AG04450 (cell line): Measurements from ENCODE around the gene CLDN17. TPM values are rescaled to one million over a fixed set of nuclear protein-coding genes. Genes with fewer than 3 reads are reported as not detected.

ENCODE experiments used
- CTCF ChIA-PET: fragments of 300-600, 350-600 bp; formaldehyde crosslinking; extraction: SDS; loops from one replicate; lab custom pipeline; 2022; ENCODE audit warnings: antibody characterized with exemption, inconsistent platforms; lab: Charles Lee
- POLR2A ChIA-PET: fragments of 350-600 bp; formaldehyde crosslinking; extraction: SDS; loops from one replicate; lab custom pipeline; 2021; ENCODE audit warnings: antibody characterized with exemption, inconsistent platforms; lab: Yijun Ruan, JAX
- DNase-seq: peaks from one replicate; pipeline ENCODE4 v3.0.0-alpha.2; 2011; ENCODE audit warnings: low read depth, low spot score
- H3K27ac ChIP-seq: one replicate; pipeline ENCODE4 v1.5.1; 2012; ENCODE audit warnings: low read depth, low read length, control low read depth
- H3K27me3 ChIP-seq: one replicate; pipeline ENCODE4 v1.6.0; 2012; ENCODE audit warnings: low read length; ENCODE audit not compliant: control insufficient read depth, insufficient read depth
- H3K4me3 ChIP-seq: 2 replicates; pipeline ENCODE4 v1.5.1; 2011; ENCODE audit warnings: mild to moderate bottlenecking, low read depth, low read length, control low read depth
- H3K9me3 ChIP-seq: 2 replicates; pipeline ENCODE4 v1.5.1; 2012; ENCODE audit warnings: low read length; ENCODE audit not compliant: control insufficient read depth, insufficient read depth
- polyA plus RNA-seq: library from polyadenylated mRNA; depleted of rRNA; stranded (reverse); fragments of >200 nt; gene quantifications from 2 replicates; pipeline ENCODE4 v1.2.3, GENCODE V29; 2011; rRNA removed
- TF ChIP-seq, protein P1 (sequence below): IDR thresholded peaks from 2 replicates; pipeline ENCODE4 v1.5.1; 2011; ENCODE audit warnings: low read depth, low read length, control low read depth, inconsistent platforms

CLDN17 gene
- polyA plus RNA-seq, 1 experiment: not detected

DNA sequence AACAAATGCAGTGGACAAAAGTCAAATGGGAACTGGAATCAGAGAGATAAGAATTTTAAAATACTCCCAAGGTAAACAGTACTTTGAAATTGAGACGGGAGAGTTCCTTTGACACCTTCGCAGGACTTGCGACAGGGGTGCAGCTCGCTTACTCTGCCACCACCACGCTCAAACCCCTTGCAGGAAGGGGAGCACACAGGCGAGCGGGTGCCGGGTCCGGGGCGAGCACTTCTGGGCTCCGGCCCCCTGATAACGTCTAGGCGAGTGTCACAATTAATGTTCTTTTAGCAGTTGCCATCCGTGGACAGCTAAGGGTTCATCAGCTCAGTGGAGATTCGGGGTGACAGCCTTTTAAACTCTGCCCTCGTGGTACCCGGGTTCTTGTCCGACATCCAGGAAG is 37.4 kb downstream of the CLDN17 start:
- no peak overlapping the region for H3K4me3 ChIP-seq
- CTCF ChIA-PET: no interaction called here
- no peak overlapping the region for H3K27ac ChIP-seq
- POLR2A ChIA-PET: no interaction called here
- peaks cover 20% of the 10 kb centered on the region for H3K9me3 ChIP-seq
- no peak for DNase-seq
- TF ChIP-seq, protein P1, sequence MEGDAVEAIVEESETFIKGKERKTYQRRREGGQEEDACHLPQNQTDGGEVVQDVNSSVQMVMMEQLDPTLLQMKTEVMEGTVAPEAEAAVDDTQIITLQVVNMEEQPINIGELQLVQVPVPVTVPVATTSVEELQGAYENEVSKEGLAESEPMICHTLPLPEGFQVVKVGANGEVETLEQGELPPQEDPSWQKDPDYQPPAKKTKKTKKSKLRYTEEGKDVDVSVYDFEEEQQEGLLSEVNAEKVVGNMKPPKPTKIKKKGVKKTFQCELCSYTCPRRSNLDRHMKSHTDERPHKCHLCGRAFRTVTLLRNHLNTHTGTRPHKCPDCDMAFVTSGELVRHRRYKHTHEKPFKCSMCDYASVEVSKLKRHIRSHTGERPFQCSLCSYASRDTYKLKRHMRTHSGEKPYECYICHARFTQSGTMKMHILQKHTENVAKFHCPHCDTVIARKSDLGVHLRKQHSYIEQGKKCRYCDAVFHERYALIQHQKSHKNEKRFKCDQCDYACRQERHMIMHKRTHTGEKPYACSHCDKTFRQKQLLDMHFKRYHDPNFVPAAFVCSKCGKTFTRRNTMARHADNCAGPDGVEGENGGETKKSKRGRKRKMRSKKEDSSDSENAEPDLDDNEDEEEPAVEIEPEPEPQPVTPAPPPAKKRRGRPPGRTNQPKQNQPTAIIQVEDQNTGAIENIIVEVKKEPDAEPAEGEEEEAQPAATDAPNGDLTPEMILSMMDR: no peak
- no peaks in the 10 kb centered on the region for H3K27me3 ChIP-seq

DNA sequence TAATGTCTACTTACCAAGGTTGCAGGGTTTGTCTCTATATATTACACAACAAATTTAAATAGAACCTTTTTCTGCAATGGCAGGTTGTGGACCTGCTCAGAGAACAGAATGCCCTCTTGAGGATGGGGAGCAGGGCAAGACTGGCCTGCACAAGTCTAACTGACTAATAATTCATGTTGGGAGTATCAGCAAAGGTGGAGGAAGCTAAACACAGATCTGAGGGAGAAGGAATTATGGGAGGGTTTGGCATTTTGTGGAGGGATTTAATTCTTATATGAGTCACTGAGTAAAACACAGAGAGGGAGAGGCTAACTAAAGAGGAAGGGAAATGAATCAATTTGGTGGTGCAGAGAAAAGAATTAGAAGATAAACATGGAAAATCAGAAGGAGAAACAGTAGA is 40.0 kb downstream of the CLDN17 start:
- no peak for DNase-seq
- Histone ChIP-seq H3K27ac (no peak overlapping the region), H3K4me3 (no peak overlapping the region), H3K9me3 (peaks cover 12% of the 10 kb centered on the region), H3K27me3 (no peaks in the 10 kb centered on the region)
- TF ChIP-seq, protein P1: no peak
- ChIA-PET POLR2A (no interaction called here), CTCF (no interaction called here)

DNA sequence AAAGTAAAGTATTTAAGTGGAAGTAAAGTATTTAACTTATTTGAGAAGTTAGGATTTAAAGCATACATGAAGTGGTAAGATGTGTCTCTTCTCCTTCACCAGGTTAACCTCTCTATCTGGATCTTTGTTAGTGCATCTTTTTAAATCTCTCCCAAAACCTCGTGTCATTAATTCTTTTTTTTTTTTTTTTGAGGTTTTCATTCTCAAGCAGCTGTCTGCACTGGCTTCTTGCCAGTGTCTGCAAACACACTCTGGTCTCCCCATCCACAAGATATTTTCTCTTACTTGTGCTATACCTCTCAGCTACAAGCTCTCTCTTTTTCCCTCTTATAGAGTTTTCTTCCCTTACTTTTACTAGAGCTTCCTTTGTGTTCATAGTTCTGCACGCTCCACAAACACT is 49.0 kb downstream of the CLDN17 start:
- CTCF ChIA-PET: no interaction called here
- no peak for DNase-seq
- peaks cover 4% of the 10 kb centered on the region; the same call in 1 of the 2 replicates for H3K9me3 ChIP-seq
- no peaks in the 10 kb centered on the region for H3K27me3 ChIP-seq
- TF ChIP-seq, protein P1: no peak
- H3K4me3 ChIP-seq: no peak overlapping the region
- POLR2A ChIA-PET: no interaction called here
- H3K27ac ChIP-seq: no peak overlapping the region

DNA sequence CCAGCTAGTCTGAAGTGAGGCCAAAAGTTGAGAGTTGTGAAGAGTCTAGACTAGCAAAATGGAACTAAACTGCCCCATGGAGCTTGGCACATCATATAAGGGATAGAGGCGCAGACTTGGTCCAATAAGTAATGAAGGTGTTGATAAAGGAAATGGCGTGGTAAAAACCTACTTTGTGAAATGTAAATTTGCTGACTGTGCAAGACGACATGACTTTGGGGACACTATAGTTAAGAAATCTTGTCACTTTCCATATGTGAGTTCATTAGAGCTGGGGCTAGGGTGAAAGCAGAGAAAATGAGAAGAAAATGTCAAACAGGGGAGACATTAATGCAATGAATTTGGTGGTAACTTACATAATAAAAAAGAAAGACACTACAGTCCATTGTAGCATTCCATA is 50.1 kb downstream of the CLDN17 start:
- TF ChIP-seq, protein P1: no peak
- no peaks in the 10 kb centered on the region for H3K27me3 ChIP-seq
- H3K27ac ChIP-seq: no peak overlapping the region
- POLR2A ChIA-PET: no interaction called here
- no peak overlapping the region for H3K4me3 ChIP-seq
- no peak for DNase-seq
- CTCF ChIA-PET: no interaction called here
- peaks cover 4% of the 10 kb centered on the region; the same call in 1 of the 2 replicates for H3K9me3 ChIP-seq

Other genes starting within 250 kb of the CLDN17 start
- not detected in 2 replicates for gene GRIK1, start 226.8 kb downstream of the CLDN17 start, polyA plus RNA-seq
- gene CLDN8, start 49.3 kb upstream of the CLDN17 start, polyA plus RNA-seq: not detected in 2 replicates
- gene KRTAP24-1, start 116.1 kb upstream of the CLDN17 start, polyA plus RNA-seq: not detected in 2 replicates
- not detected in 2 replicates for gene KRTAP25-1, start 122.7 kb upstream of the CLDN17 start, polyA plus RNA-seq
- not detected in 2 replicates for gene KRTAP26-1, start 153.5 kb upstream of the CLDN17 start, polyA plus RNA-seq
- gene KRTAP27-1, start 170.9 kb upstream of the CLDN17 start, polyA plus RNA-seq: not detected in 2 replicates
- gene KRTAP23-1, start 181.8 kb upstream of the CLDN17 start, polyA plus RNA-seq: not detected in 2 replicates
- not detected in 2 replicates for gene KRTAP13-2, start 205.5 kb upstream of the CLDN17 start, polyA plus RNA-seq
- not detected in 2 replicates for gene KRTAP13-1, start 229.2 kb upstream of the CLDN17 start, polyA plus RNA-seq